NCI-H2227 (cell line): Measurements from ENCODE around the gene KIAA0825.

ENCODE experiments used
- DNase-seq: peaks from one replicate; lab custom pipeline; 2025; ENCODE audit not compliant: unreplicated experiment; lab: John Stamatoyannopoulos, UW

Gene KIAA0825

GRCh38 chr5:94433397-94434163 lies 184.8 kb downstream of the KIAA0825 start:
- no peak for DNase-seq

DNA sequence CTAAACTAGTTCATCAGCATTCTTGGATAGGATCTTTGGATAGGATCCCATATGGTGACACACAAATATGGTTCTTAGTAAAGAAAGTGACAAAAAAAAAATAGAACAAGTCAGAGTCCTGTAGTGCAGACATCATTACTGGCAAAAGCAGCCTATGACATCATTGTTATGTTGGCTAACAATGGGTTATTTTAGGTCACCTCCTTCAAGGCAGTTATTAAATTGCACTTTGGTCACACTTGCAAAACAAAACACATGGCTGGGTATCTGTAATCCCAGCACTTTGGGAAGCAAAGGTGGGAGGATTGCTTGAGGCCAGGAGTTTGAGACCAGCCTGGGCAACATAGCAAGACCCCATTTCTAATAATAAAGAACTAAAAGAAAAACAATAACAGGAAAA lies 185.9 kb downstream of the KIAA0825 start:
- no peak for DNase-seq

DNA sequence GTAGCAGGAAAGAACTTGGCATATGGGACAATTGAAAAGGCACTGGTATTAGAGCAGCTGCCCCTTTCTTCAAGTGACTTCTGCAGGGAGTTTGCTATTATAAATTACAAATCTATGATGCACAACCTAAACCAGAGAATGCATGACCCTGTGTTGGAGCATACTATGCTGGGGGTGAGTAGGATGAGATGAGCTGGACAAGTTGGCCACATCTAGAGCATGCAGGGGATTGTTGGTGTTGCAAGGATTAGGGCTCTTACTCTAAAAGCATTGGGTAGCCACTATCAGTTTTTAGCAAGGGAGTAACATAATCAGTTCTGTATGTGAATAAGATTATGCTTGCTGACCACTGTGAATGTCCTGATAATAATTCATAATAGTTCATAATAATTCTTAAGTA lies 186.7 kb downstream of the KIAA0825 start:
- no peak for DNase-seq

DNA sequence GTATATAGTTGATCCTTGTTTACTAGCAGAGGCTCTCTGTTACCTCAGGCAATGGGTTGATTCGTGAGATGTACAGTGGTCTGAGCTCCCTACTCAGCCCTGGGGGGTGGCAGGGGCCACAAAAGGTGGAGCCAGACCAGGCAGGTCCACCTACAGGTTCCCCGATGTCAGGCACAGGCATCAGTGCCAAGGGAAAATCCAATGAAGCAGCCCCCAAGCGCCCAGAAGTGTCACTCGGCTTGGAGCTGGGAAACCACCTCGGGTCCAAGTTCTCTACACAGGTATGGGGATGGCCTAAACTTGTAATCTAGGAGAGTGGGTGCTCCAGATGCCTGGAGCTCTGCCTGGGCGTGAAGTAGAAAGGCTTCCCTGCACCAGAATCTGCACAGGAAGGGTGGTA lies 188.8 kb downstream of the KIAA0825 start:
- DNase-seq, result no peak

GRCh38 chr5:94425396-94425795 lies 193.0 kb downstream of the KIAA0825 start:
- no peak for DNase-seq

GRCh38 chr5:94423411-94423810 lies 195.0 kb downstream of the KIAA0825 start:
- DNase-seq, result no peak

DNA sequence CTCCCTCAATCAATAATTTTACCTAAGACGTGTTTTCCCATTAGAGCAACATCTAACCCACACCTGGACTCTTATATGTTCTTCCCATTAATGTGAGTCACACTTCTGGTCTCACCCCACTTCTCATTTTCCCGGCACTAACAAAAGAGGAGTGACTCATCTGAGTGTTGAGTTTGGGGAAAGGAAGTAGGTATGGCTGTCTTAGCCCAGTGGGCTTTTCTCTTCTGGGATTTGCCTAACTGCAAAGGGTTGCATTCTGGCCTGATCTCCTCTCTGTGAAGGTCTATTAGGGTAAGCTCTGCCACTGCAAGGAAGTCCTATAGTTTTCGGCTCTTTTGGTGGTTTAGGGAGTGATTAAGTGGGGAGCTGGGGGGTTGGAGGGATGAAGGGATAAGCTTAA lies 195.6 kb downstream of the KIAA0825 start:
- no peak for DNase-seq

DNA sequence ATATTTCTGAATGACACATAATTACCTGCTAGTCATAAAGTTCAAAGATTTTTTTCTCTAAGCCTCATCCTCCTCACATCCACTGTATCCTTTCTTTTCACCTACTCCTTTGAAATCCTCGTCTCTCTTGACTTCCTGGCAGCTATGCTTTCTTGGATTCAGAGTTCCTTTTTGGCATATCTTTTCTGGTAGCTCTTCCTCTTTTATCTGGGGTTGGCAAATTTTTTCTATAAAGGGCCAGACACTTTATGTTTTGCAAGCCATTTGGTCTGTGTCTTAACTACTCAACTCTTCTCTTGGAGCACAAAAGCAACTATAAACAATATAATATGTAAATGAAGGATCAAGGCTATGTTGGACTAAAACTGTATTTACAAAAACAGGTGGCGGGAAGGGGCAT lies 197.5 kb downstream of the KIAA0825 start:
- no peak for DNase-seq

- DNase-seq, result no peak
Measured at GRCh38 chr5:94415798-94416197, 202.6 kb downstream of the KIAA0825 start.

DNA sequence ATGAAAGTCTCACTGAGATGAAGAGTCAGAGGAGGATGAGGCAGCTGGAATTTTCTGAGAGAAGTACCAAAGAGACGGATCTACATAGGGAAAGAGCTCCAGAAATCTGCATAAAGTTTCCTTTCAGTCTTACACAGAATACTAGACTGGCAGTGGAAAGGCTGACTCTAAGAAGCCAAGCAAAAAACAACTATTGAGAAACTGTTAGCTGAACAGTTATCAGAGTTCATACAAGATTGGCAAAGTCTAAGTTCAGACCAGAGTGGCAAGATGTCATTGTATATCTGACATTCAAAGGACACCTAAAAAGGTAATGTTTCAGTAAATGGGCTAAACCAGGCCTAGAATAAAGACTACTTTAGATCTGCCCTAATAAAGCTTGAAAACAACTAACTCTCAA lies 209.0 kb downstream of the KIAA0825 start:
- DNase-seq, result no peak

DNA sequence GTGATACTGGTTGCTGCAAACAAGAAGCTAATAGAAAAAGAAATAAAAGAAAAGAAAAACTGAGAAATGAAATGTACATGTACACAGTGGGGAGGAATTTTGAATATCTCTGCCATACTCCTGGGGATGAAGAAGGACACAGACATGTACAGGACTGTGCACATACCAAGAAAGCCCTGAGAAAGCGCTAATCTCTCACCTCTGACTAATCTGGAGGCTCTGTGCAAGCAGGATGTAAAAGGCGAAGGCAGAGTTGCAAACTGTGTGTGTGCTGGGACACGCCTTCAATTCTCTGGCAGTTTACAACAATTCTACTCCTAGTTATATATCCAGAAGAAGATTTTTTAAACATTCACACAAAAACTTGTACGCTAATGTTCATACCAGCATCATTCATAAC lies 211.4 kb downstream of the KIAA0825 start:
- DNase-seq, result no peak

- DNase-seq, result no peak
Measured at GRCh38 chr5:94403483-94403882, 214.9 kb downstream of the KIAA0825 start.

GRCh38 chr5:94402096-94402495 lies 216.3 kb downstream of the KIAA0825 start:
- DNase-seq, result no peak

DNA sequence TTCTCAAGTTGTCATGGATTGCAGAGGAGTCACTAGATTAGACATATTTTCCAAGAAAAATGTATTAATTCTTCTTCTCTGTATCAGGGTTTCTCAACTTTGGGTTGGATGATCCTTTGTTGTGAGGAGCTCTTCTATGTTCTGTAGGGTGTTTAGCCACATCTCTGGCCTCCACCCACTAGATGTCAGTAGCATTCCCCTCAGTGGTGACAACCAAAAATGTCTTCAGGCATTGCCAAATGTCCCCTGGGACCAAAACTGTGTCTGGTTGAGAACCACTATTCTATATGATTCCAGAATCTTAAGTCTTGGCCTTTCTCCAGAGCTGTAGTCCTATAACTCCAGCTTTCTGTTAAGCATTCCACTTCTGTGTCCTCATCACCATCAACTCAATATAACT lies 220.9 kb downstream of the KIAA0825 start:
- DNase-seq, result no peak

GRCh38 chr5:94396687-94397086 lies 221.7 kb downstream of the KIAA0825 start:
- no peak for DNase-seq

DNA sequence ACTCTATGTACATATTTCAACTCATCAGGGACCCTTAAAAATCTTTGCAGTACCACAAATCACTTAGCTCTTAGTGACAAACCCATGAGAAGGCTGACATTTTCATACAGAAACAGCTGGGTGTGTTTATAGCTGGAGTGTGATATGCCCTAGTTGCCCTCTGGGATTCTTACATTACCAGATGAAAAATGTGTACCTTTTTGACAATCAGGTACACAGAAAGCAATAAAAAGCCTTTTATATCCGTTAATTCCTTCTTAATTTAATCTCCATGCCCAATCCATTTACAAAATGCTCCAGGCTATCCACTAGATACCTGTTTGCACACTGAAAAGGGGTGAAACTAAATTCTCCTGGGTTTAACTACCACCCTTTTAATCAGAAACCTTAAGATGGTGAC lies 222.9 kb downstream of the KIAA0825 start:
- no peak for DNase-seq

DNA sequence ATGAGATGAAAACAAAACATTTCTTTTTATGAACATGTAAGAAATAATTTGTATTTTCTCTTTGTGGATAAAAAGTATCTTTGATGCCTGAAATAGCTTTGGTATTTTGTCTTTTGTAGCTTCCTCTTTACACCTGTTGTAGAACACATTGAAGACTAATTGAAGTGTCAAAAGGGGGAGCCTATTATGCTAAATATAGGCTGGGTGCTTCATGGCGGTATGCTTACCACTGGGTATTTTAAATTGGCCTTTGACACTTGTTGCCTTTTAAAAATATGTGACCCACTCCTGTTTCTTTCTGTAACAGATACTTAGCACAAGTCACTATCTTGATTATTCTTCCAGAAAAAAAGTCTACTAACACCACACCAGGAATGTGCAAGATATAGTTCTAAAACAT lies 226.4 kb downstream of the KIAA0825 start:
- peak; percentile 6 for DNase-seq

GRCh38 chr5:94389515-94389899 lies 228.9 kb downstream of the KIAA0825 start:
- no peak for DNase-seq

DNA sequence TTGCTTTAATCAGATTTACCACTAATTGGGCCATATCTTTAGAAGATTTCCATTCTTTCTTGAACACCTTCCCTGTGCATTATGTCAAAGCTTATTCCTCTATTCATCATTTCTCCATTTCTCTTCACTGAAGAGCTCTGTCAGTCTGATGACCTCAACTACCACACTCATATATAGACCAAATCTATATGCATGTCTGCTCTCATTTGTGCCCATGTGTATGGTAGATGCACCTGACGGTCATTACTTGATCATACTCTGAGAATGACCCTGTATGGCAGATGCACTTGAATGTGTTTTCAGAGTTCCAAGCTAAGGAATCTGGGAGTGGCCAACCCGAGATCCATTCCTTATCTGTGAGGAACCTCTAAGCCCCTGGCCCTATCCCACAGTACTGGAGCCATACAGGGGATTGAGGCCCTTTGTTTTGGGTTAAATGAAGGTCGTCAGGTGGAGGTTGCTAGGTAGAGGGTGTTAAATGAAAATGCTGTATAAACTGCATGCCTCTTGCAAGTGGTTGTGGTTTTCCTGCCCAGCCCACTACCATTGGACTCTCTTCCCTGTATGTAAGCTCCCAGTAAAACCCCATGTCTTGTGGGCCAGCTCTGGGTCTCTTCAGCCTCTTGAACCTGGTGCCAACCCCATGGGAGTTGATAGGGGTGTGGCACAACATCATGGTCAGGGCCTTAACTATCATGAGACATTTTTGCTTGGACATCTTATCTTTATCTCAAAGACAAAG lies 229.5 kb downstream of the KIAA0825 start:
- DNase-seq, result no peak

- no peak for DNase-seq
Measured at GRCh38 chr5:94385767-94386166, 232.6 kb downstream of the KIAA0825 start.

GRCh38 chr5:94378062-94378461 lies 240.3 kb downstream of the KIAA0825 start:
- DNase-seq, result no peak

- peak; percentile 41 for DNase-seq
Measured at GRCh38 chr5:94376672-94377345, 241.6 kb downstream of the KIAA0825 start.
